Glomerular visceral epithelial cell (primary cell): ENCODE results near the gene SCAMP5.

Experiments
- DNase-seq: peaks from one replicate; pipeline ENCODE4 v3.0.0-alpha.2; 2016; ENCODE audit errors: extremely low spot score

SCAMP5 gene

DNA sequence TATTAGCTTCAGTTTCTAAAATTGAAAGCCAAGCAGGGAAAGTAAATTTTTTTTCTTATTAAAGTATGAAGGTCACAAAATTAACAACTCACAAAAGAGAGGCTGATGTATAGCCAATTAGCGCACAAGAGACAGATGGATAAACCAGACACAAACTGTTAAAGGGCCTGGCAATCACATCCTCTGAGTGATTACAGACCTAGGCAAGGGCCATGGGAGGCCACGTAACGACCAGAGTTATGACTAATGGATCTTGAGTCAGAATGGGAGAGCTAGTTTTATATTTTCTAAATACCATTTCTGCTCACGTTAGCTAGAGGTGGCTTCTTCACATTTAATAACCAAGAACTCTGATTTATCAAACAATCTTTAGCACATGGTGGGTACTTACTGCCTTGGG, 17.8 kb upstream of the SCAMP5 start:
- DNase-seq = no peak

DNA sequence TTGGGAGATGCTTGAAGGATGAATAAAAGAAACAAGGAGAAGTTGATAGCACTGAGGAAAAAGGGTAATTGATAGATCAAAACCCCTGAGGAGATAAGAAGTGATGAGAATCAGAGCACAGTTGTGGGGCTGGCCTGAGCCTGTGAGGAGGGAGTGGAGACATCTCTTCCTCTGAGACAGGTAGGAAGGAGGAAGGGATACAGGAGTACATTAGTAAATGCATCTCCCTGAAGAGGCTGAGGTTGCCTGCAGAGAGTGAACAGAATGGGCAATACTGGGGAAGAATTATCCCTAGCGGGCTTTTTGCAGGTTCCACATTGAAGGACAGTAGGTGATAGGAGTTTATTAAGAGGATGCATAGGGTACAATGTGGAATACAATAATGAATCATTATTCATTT, 17.3 kb upstream of the SCAMP5 start:
- no peak for DNase-seq

DNA sequence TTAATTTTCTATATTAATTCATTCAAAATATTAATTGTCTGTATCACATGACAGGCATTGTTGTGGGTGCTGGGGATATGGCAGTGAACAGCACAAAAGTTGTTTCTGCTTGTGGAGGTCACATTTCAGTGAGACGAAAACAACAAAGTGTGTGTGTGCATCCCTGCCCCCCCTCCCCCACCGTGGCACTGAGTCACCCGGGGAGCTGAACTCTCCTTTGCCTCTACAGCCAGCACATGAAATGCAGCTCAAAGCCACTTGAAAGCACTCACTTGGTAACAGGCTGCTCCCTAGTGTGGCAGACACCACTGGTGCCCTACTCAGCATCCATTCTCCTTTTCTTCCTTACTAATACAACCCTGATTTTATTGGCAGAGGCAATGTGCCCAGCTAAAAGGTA, 16.9 kb upstream of the SCAMP5 start:
- DNase-seq = no peak

DNA sequence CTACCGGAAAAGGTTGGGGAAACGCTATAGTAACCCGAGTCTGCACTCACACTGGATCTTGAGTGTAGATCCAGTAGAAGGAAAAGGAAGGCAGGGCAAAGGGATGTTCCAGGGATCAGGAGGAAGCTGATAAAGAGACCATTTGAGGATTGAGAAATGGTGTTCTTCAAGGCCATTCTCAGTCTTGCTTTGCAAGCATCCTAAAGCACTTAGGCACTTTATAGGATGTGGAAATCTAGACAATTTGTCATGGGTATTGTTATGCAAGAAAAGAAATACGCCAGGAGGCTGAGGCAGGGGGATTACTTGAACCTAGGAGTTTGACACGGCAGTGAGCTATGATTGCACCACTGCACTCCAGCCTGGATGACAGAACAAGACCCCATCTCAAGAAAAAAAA, 13.2 kb upstream of the SCAMP5 start:
- DNase-seq = no peak

DNA sequence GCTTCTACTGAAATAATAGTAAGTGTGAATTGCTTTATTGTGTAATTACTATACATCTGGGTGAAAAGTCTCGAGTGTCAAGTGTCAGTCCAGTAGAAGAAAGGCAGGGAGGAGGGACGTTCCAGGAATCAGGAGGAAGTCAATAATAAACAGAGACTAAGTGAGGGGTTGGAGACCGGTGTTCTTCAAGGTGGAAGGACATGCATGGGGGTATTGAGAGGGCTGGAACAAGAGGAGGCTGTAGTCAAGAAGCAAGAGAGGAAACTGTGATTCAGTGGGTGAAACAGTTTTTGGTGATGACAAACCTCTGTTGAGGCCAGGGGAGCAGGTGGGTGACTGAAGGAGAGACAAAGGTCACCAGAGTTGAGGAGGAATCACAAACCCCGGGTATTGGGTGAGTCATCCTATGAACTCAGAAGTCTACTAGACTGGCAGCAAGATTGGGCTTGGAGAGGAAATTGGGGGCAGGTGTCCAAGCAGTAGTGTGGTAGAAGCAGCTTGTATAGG, 11.6 kb upstream of the SCAMP5 start:
- no peak for DNase-seq

DNA sequence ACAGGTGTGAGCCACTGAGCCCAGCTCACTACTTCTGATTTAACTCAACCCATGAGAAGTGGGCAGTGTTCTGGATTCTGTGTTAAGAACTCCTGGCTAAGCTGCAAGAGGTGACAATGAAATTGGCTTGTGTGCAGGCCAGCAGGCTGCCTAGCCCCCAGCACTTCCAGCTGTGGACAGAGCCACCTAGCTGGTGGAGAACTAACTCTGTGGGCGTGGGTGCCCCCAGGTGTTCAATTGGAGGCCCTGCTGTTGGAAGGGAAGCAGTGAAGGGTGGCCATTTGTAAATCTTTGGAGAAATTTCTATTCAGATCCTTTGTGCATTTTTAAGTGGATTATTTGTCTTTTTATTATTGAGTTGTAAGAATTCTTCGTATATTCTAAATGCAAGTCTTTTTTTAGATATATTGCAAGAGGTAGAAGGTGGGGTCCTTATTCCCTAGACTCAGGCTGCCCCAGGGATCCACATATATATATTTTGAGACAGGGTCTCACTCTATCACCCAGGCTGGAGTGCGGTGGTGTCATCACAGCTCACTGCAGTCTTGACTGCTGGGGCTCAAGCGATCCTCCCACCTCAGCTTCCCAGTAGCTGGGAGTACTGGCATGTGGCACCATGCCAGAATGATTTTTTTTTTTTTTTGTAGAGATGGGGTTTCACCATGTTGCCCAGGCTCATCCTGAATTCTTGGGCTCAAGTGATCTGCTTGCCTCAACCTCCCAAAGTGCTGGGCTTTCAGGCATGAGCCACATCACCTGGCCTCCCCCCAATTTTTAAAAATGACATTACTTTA, 7.2 kb upstream of the SCAMP5 start:
- DNase-seq = peak; percentile 53

DNA sequence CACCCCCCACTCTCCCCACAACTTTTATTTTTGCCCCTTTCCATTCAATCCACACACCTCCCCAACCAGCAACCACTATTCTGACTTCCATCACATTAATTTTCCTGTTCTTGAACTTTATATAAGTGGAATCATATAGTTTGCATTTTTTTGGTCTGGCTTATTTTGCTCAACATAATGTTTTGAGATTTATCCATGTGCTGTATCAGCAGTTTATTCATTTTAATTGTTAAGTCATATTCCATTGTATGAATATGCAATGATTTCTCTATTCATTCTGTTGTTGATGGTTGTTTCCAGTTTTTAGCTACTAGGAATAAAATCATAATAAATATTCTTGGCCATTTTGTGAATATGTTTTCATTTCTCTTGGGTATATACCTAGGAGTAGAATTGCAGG, 5.8 kb upstream of the SCAMP5 start:
- DNase-seq = no peak

DNA sequence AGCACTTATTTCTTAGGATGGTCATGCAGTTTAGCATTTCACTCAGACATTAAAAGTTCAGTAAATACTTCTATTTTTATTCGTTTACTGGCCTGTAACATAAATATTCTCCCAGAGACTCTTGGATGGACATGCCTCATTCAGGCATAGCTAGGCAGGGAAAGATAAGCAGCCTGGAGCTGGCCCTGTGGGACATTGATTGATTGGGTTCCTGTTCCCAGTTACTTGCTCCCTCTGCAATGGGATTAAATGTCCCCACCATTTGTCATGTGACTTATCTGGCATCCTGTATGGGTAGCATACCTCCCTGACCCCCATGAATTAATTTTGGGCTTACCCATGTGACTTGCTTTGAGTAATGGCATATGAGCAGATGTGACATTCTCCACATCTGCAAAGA, 2.7 kb upstream of the SCAMP5 start:
- DNase-seq = no peak

DNA sequence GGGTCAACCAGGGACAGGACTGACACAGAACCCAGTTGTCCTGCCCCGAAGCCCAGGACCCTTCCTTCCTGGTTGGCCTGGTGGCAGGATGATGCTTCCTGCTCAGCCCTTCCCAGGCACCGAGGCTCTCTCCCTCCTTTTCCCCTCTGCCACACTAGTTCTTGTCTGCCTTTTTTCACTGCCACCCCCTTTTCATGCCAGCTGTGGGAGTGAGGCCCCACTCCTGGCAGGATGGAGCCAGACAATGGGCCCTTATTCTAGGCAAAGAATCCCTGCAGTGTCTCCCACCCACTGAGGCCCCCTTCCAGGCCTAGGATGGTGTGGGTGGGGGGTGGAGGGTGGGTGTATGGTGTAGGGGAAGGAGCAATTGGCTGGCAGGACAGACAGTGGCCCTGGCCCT, 1.1 kb upstream of the SCAMP5 start:
- no peak for DNase-seq

DNA sequence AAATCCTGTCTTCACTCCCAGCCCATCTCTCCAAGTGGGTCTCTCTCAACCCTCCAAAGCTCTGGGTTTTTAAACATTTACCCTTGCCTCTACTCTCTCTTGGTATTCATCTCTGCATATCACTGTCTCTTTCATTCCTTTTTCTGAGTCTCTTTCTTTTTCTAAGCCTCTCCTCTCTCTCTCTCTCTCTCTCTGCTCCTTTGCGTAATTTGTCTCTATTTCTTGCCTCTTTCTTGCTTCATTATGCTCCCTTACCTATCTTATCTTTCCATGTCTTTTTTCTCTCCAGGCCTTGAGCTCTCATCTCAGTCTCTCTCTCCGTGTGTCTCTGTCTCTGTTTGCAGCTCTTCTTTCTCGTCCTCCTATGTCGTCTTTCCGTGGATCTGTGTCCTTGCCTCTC, 678 bp upstream of the SCAMP5 start:
- no peak for DNase-seq

DNA sequence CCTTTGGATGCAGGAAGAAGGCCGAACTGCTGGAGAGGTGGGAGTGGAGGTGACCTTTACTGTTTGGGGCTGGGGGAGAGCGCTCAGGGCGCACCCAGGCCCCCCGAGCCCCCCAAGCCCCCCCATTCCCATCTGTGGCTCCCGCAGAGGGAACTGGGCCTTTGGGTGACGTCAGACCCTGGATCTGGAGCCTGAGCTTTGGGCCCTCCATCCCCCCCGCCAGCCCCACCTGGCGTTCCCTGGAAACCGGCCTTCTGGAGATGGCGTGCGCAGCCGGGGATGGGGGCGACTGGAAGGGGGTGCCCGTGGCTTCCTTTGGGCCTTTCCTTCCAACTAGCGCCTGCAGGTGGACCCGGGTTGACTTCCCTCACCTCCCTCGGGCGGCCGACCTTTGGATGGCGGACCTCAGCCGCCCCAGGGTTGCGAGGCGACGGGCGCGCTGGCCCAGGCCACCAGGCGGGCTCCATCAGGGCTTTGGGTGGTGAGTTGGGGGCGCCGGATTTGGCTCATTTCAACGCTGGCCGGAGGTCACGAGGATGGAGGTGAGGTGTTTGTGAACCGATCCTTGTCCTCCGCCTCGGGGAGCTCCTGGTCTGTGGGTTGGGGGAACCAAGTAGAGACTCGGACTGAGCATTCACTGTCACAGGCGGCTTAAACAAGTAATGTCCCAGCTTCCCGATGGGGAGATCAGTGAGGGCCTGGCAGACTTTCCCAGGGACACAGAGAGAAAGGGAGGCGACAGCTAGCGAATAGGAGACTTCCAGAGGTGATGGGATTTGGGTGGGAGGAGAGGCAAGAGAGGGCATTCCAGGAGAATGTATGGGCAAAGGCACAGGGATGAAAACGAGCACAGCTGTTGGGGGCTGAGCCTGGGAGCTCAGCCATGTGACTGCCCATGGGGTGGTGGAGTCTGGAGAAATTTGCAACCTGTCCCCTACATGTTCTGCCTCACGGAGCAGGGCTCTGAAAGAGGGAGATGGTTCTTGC, 709 bp downstream of the SCAMP5 start:
- no peak for DNase-seq

DNA sequence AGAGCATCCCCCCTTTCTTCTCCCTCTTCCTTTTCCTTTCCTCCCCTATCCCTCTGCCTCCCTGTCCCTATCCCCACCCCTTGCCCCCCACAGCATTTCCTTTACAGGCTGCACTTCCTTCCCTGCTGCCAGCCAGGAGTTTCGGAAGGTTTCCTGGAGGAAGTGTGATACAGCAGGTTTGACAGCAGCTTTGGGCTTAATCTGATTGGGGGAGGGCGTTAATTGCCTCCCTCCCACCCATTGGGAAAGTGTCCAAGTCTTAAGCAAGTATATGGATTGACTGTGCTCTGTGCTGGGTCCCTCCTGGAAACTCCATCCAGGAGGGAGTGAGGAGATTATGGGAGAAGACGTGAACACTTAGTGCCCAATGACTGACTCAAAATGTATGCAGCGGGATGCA, 1.8 kb downstream of the SCAMP5 start:
- no peak for DNase-seq

DNA sequence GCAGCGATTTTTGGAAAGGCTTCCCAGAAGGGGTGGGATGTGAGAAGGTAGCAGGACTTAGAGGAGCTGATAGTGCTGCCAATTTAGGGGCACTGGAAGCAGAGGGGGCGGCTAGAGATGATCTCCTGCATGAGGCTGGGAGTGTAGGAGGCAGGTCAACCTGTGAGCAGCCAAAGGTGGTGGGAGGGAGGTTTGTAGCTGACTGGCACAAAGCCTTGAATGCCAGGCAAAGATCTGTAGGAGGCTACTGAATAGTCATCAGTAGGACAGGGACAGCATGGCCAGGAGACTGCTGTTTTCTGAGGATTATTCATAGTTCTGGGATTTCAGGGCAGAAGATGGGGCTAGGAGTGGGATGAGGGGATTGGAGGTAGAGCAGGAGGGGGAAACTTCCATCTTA, 2.2 kb downstream of the SCAMP5 start:
- no peak for DNase-seq

DNA sequence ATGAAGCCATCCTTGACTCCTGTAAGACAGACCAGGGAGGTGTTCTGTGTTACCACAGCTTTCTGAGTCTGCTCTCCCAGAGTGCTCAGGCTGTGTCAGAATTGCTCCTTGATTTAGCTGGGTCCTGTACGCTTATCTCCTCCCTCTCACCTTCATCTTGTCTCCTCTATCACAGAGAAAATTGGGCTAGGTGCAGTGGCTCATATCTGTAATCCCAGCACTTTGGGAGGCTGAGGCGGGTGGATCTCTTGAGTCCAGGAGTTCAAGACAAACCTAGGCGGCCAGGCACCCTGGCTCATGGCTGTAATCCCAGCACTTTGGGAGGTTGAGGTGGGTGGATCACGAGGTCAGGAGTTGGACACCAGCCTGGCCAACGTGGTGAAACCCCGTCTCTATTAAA, 5.9 kb downstream of the SCAMP5 start:
- no peak for DNase-seq

DNA sequence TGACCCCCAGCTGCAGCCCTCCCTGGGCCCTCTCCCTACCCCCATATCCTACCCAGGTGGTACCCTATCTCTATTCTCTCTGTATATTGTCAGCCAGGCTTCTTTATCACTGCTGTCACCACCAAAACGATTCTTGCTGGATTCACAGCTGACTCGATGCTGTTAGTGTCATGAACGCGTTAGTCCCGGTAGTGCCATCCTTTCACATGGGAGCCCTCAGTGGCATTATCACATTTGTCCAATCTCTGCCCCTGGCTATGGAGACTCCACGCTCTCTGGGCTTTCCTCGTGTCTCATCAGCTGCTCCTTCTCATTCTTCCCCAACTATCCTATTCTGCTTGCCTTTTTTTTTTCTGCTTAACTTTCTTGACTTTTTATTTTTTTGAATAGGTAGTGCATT, 7.0 kb downstream of the SCAMP5 start:
- DNase-seq = no peak

DNA sequence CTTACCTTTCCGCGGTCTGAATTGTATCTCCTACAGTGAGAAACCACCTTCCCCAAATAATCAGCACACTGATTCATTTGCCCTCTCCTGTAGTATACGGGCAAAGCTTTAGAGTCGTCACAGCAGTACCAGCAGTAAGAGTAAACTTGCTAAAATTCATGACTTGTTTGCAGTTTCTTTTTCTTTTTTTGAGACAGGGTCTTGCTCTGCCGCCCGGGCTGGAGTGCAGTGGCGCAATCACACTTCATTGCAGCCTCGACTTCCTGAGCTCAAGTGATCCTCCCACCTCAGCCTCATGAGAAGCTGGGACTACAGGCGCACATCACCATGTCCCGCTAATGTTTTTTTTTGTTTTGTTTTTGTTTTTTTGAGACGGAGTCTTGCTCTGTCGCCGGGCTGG, 11.9 kb downstream of the SCAMP5 start:
- DNase-seq = no peak

DNA sequence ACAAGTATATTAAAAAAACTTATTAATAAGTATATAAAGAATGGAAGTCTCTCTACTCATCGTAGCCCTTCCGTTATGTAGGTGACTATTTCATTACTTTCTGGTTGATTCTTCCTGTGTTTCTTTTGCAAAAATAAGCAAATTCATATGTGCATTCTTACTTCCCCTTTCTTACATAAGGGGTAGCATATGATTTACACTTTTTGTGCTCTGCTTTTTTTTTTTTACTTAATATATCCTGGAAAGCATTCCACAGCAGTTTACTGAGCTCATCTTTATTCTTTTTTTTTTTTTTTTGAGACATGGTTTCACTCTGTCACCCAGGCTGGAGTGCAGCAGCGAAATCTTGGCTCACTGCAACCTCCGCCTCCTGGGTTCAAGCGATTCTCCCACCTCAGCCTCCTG, 12.9 kb downstream of the SCAMP5 start:
- DNase-seq = no peak

DNA sequence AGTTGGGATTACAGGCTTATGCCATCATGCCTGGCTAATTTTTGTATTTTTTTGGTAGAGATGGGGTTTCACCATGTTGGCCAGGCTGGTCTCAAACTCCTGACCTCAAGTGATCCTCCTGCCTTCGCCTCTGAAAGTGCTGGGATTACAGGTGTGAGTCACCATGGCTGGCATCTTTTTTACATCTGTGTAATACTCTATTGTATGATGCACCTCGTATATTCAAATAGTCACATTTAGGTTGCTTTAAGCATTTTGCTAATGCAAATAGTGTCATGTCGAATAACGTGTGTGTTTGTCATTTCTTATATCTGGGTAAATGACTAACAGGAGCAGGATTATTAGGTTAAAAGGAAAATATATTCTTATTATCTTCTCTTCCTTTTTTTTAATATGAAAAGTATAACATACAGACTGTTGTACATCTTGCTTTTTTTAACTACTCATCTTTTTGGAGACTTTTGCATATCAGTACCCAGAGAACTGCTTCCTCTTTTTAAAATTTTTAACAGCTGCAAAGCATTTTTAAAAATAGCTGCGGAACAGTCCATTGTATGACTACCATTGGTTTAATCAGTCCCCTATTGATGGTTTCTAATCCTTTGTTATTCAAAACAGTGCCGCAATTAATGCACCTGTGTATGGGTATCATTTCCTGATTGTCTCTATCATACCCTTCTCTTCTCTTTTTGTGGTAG, 13.4 kb downstream of the SCAMP5 start:
- no peak for DNase-seq

DNA sequence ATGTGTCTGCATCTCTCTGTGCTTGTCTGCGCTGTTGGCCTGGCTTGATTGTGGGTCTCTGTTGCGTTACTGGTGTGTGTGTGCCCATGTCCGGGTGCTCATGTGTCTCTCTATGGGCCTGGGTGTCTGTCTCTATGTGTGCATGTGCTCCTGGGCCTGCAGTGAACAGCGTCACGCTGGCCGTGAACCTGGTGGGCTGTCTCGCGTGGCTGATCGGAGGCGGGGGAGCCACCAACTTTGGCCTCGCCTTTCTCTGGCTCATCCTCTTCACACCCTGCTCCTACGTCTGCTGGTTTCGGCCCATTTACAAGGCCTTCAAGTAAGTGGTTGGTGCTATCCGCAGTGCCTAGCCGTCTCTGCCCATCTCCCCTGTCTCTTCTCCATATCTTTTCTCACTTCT, 21.1 kb downstream of the SCAMP5 start:
- DNase-seq = no peak

DNA sequence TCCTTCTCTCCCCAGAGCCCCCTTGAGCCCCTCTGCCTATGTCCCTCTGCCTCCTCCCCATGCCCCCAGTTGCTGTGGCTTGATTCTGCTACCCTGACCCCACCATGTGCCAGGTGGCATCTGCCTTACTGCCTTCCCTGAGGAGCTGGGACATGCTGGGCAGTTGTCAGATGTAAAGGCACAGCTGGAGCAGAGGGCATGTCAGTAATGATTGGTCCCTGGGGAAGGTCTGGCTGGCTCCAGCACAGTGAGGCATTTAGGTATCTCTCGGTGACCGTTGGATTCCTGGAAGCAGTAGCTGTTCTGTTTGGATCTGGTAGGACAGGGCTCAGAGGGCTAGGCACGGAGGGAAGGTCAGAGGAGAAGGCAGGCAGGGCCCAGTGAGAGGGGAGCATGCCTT, 24.6 kb downstream of the SCAMP5 start:
- DNase-seq = no peak

DNA sequence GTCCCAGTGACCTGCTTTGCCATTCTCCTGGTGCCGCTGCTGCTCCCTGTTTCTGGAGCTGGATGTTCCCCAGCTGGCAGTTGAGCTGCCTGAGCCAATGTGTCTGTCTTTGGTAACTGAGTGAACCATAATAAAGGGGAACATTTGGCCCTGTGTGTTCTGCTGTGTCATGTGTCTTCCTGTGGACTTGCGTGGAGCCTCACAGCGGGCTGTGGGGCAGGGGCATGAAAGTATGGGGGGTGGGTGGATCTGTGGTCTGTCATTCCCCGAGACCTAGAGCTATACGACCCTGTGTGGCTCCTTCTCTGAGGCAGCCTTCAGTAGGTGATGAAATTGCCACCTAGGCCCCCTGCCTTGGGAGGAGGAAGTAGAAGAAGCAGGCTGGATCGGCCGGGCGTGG, 26.0 kb downstream of the SCAMP5 start:
- no peak for DNase-seq

DNA sequence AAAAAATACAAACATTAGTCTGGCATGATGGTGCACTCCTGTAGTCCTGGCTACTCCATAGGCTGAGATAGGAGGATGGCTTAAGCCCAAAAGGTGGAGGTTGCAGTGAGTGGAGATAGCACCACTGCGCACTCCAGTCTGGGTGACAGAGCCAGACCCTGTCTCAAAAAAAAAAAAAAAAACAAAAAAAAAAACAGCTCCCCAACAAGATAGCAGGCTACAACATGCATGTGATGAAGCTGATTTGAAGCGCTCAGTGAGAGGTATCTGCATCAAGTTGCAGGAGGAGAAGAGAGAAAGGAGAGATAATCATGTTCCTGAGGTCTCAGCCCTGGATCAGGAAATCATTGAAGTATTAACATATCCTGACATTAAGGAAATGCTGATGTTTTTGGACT, 27.4 kb downstream of the SCAMP5 start:
- DNase-seq = no peak
